B cell (primary cell): ENCODE data around the gene ADORA2A. TPM values are rescaled to one million over a fixed set of nuclear protein-coding genes. Genes with fewer than 3 reads are reported as not detected.

Experiments used
- ATAC-seq: fragments of 200-7000 bp; cut with Tn5 transposase; one replicate; pipeline ENCODE4 v1.10.0; 2021; ENCODE audit warnings: low read depth, mild to moderate bottlenecking, moderate number of reproducible peaks, moderate library complexity
- CTCF ChIA-PET: fragments of 350-600 bp; sonication (Branson Sonifier 250); formaldehyde crosslinking; loops from one replicate; lab custom pipeline; 2021; ENCODE audit warnings: antibody characterized with exemption, inconsistent platforms; lab: Charles Lee
- POLR2A ChIA-PET: fragments of 350-600 bp; sonication (Branson Sonifier 250); formaldehyde crosslinking; loops from one replicate; lab custom pipeline; 2021; ENCODE audit warnings: antibody characterized with exemption; lab: Charles Lee
- DNase-seq: peaks from one replicate; pipeline ENCODE4 v3.0.0; 2013
- H2AFZ ChIP-seq: 2 replicates; pipeline ENCODE4 v1.6.1; 2012; ENCODE audit warnings: mild to moderate bottlenecking, low read depth, low read length; ENCODE audit not compliant: insufficient read depth, poor library complexity, severe bottlenecking
- H3K27ac ChIP-seq, 2 donors: 1 replicate in 1 of 2; 2 replicates in 1 of 2; pipeline ENCODE4 v1.5.1; 2012 to 2013; ENCODE audit warnings: low read length in 2 of 2, mild to moderate bottlenecking in 2 of 2, moderate library complexity in 1 of 2
- H3K27me3 ChIP-seq, 4 experiments: fragments of 200-600 bp in 1 of 4; sonication (generic) in 1 of 4; replicated peaks in 1 of 4; 1 replicate in 2 of 4; 2 replicates in 2 of 4; pipeline versions ENCODE4 v1.6.1 to v1.7.0; 2013 to 2016; ENCODE audit warnings: low read length in 3 of 4, mild to moderate bottlenecking in 2 of 4, mixed read lengths in 1 of 4, moderate library complexity in 1 of 4; ENCODE audit not compliant: insufficient read depth in 4 of 4, control insufficient read depth in 3 of 4; ENCODE audit errors: control extremely low read depth in 1 of 4
- H3K36me3 ChIP-seq, 2 experiments: replicated peaks in 1 of 2; 1 replicate in 1 of 2; 2 replicates in 1 of 2; pipeline versions ENCODE4 v1.6.1 to v1.7.1; 2013; ENCODE audit warnings: low read length in 1 of 2; ENCODE audit not compliant: insufficient read depth in 2 of 2, control insufficient read depth in 1 of 2; ENCODE audit errors: control extremely low read depth in 1 of 2, extremely low read depth in 1 of 2
- H3K4me1 ChIP-seq, 2 donors: fragments of 200-600 bp in 1 of 2; sonication (generic) in 1 of 2; 1 replicate in 1 of 2; 2 replicates in 1 of 2; pipeline versions ENCODE4 v1.5.1 to v1.6.1; 2013 to 2017; ENCODE audit warnings: low read length in 2 of 2; ENCODE audit not compliant: control insufficient read depth in 2 of 2, insufficient read depth in 2 of 2
- H3K4me2 ChIP-seq: replicated peaks from 2 replicates; pipeline ENCODE3; 2012; ENCODE audit warnings: mild to moderate bottlenecking, low read depth, low read length; ENCODE audit not compliant: poor library complexity, severe bottlenecking
- H3K4me3 ChIP-seq, 5 experiments: fragments of 200-600 bp in 1 of 5; sonication (generic) in 1 of 5; 1 replicate in 3 of 5; 2 replicates in 2 of 5; pipeline versions ENCODE4 v1.5.1 to v1.7.0; 2011 to 2016; ENCODE audit warnings: low read length in 4 of 5, mild to moderate bottlenecking in 4 of 5, low read depth in 2 of 5, control low read depth in 1 of 5, moderate library complexity in 1 of 5; ENCODE audit not compliant: insufficient read depth in 1 of 5; ENCODE audit errors: control extremely low read depth in 1 of 5, extremely low read depth in 1 of 5
- H3K79me2 ChIP-seq: fragments of 200-600 bp; sonication (generic); one replicate; pipeline ENCODE4 v1.6.0; 2016; ENCODE audit warnings: low read length; ENCODE audit not compliant: control insufficient read depth, insufficient read depth
- H3K9ac ChIP-seq: fragments of 200-600 bp; sonication (generic); 2 replicates; pipeline ENCODE4 v1.6.1; 2017; ENCODE audit warnings: mild to moderate bottlenecking, low read length, moderate library complexity
- H3K9me3 ChIP-seq, 3 donors: one replicate each; pipeline versions ENCODE4 v1.6.1 to v1.7.1; 2013; ENCODE audit warnings: low read length in 2 of 3; ENCODE audit not compliant: control insufficient read depth in 2 of 3, insufficient read depth in 1 of 3; ENCODE audit errors: control extremely low read depth in 1 of 3
- H4K20me1 ChIP-seq: 2 replicates; pipeline ENCODE4 v1.6.0; 2012; ENCODE audit warnings: mild to moderate bottlenecking, low read length; ENCODE audit not compliant: insufficient read depth, control insufficient read depth, poor library complexity, severe bottlenecking
- H3K27ac Mint-ChIP-seq: one replicate; pipeline ENCODE4 v1.8.0; 2021; ENCODE audit warnings: mixed read lengths
- H3K27me3 Mint-ChIP-seq: one replicate; pipeline ENCODE4 v1.8.0; 2021; ENCODE audit warnings: mixed read lengths
- H3K4me1 Mint-ChIP-seq: one replicate; pipeline ENCODE4 v1.8.0; 2021; ENCODE audit warnings: mixed read lengths
- H3K4me3 Mint-ChIP-seq: one replicate; pipeline ENCODE4 v1.8.0; 2021; ENCODE audit warnings: mixed read lengths
- H3K9me3 Mint-ChIP-seq: one replicate; pipeline ENCODE4 v1.8.0; 2022; ENCODE audit warnings: mixed read lengths; ENCODE audit not compliant: insufficient read depth
- CTCF ChIP-seq: fragments of 200-600 bp; IDR thresholded peaks from one replicate; pipeline ENCODE4 v1.8.0; 2022; ENCODE audit warnings: antibody characterized with exemption, mild to moderate bottlenecking
- EZH2 ChIP-seq: IDR thresholded peaks from 2 replicates; pipeline ENCODE4 v1.6.1; 2012; ENCODE audit warnings: borderline replicate concordance, low read depth, mild to moderate bottlenecking, moderate library complexity, low read length; ENCODE audit not compliant: insufficient read depth, poor library complexity, severe bottlenecking
- WGBS: methylation state at CpG from one replicate; pipeline ENCODE4 v1.1.5; 2013; ENCODE audit warnings: missing lambda C conversion rate; ENCODE audit not compliant: insufficient coverage; 5-methylcytosine and 5-hydroxymethylcytosine counted together
- intact Hi-C: fragments of 100-400 bp; cut with micrococcal nuclease; formaldehyde crosslinking; loops from one replicate; pipeline ENCODE4 v1.10.0; 2022
- polyA plus RNA-seq: library from polyadenylated mRNA; depleted of rRNA; stranded (reverse); fragments of >200 nt; gene quantifications from 2 replicates; pipeline ENCODE4 v1.2.3, GENCODE V29; 2012
- total RNA-seq, 2 donors: library from RNA; stranded (reverse); fragments of 120-200 nt in 1 of 2; gene quantifications; 1 replicate in 1 of 2; 2 replicates in 1 of 2; pipeline versions ENCODE4 v1.2.3 to v1.2.4, GENCODE V29; 2013 to 2022

ADORA2A gene
- total and polyA plus RNA-seq, 2 donors (not counting 1 experiment from before 2014, with no cell fraction given): 30.5 to 45.4 TPM

- no peak for DNase-seq
- no peaks in the 10 kb centered on the region for H3K27me3 ChIP-seq
- CTCF ChIA-PET: interaction anchor here (0.5 to 1.4 kb wide), 2 partner anchors 22 to 24 kb away, joined by 3 to 4 read pairs; no protein-coding TSS in a partner anchor
- Mint-ChIP-seq H3K4me3 (no peak overlapping the region), H3K27ac (no peak overlapping the region), H3K4me1 (peaks cover 16% of the 10 kb centered on the region), H3K9me3 (peaks cover 3% of the 10 kb centered on the region), H3K27me3 (no peaks in the 10 kb centered on the region)
- peaks cover 8 to 11% of the 10 kb centered on the region in 2 donors for H3K4me1 ChIP-seq
- no peak overlapping the region for H3K9ac ChIP-seq
- no peaks in the 10 kb centered on the region for H3K79me2 ChIP-seq
- H3K27ac ChIP-seq: no peak overlapping the region
- no peaks in the 10 kb centered on the region for H3K36me3 ChIP-seq
- H3K4me3 ChIP-seq: no peak overlapping the region
- TF ChIP-seq EZH2 (no peak), CTCF (no peak)
- H2AFZ ChIP-seq: no peak overlapping the region
- no peak overlapping the region for H3K4me2 ChIP-seq
- intact Hi-C loops: no loop called here
- no peak for ATAC-seq
- peaks cover 0 to 4% (median 0%) of the 10 kb centered on the region in 3 donors for H3K9me3 ChIP-seq
- no peaks in the 10 kb centered on the region for H4K20me1 ChIP-seq
- POLR2A ChIA-PET: no interaction called here
- WGBS: 86% methylated on average over 10 of the region's 10 CpGs
Observed at GRCh38 chr22:24460418-24461089, 33.2 kb downstream of the ADORA2A start.

GRCh38 chr22:24463071-24463760 is 35.8 kb downstream of the ADORA2A start:
- intact Hi-C loops: no loop called here
- no peaks in the 10 kb centered on the region for H3K36me3 ChIP-seq
- peaks cover 0 to 4% (median 0%) of the 10 kb centered on the region in 3 donors for H3K9me3 ChIP-seq
- H3K27me3 Mint-ChIP-seq: no peaks in the 10 kb centered on the region
- TF ChIP-seq EZH2 (no peak), CTCF (no peak)
- H3K4me2 ChIP-seq: peak overlapping the region; percentile 18
- no peaks in the 10 kb centered on the region for H4K20me1 ChIP-seq
- peak overlapping the region; percentile 45 for H3K4me3 Mint-ChIP-seq
- H3K27me3 ChIP-seq: no peaks in the 10 kb centered on the region
- CTCF ChIA-PET: interaction anchor here (1.0 kb wide), 1 partner anchor 39 kb away, joined by 5 read pairs; no protein-coding TSS in a partner anchor
- H3K9me3 Mint-ChIP-seq: peaks cover 3% of the 10 kb centered on the region
- no peaks in the 10 kb centered on the region for H3K79me2 ChIP-seq
- ATAC-seq (no peak), DNase-seq (peak; percentile 25)
- peaks cover 12 to 21% of the 10 kb centered on the region in 2 donors for H3K4me1 ChIP-seq
- no peak overlapping the region for H3K4me3 ChIP-seq
- POLR2A ChIA-PET: interaction anchor here (0.7 kb wide), 1 partner anchor 36 kb away, joined by 4 read pairs; the partner anchor contains the start of gene ADORA2A
- 27% methylated on average over 4 of the region's 6 CpGs for WGBS
- H3K27ac Mint-ChIP-seq: peak overlapping the region; percentile 87
- peak overlapping the region; percentile 72 for H2AFZ ChIP-seq
- H3K4me1 Mint-ChIP-seq: peaks cover 25% of the 10 kb centered on the region
- H3K9ac ChIP-seq: no peak overlapping the region
- peak overlapping the region; percentile 29 to 74 for H3K27ac ChIP-seq
